KMS-11 (cell line): ENCODE results near the gene BMPER.

Experiments used
- H2AFZ ChIP-seq: fragments of 200-600 bp; sonication (generic); 2 replicates; pipeline ENCODE4 v1.6.1; 2016; ENCODE audit warnings: antibody characterized with exemption, mixed run types, low read depth
- H3K27ac ChIP-seq: fragments of 200-600 bp; sonication (generic); 2 replicates; pipeline ENCODE4 v1.6.1; 2016; ENCODE audit warnings: mild to moderate bottlenecking, mixed run types
- H3K27me3 ChIP-seq: fragments of 200-600 bp; sonication (generic); 2 replicates; pipeline ENCODE4 v1.6.1; 2017; ENCODE audit warnings: mild to moderate bottlenecking, low read depth, mixed run types, moderate library complexity; ENCODE audit not compliant: insufficient read depth
- H3K36me3 ChIP-seq: fragments of 200-600 bp; sonication (generic); 2 replicates; pipeline ENCODE4 v1.6.1; 2017; ENCODE audit warnings: mild to moderate bottlenecking, mixed run types; ENCODE audit not compliant: insufficient read depth
- H3K4me1 ChIP-seq: fragments of 200-600 bp; sonication (generic); 2 replicates; pipeline ENCODE4 v1.6.1; 2016; ENCODE audit warnings: mild to moderate bottlenecking, low read depth, mixed run types; ENCODE audit not compliant: poor library complexity, severe bottlenecking
- H3K4me2 ChIP-seq: fragments of 200-600 bp; sonication (generic); 2 replicates; pipeline ENCODE4 v1.7.0; 2016; ENCODE audit warnings: mild to moderate bottlenecking, mixed run types
- H3K4me3 ChIP-seq: fragments of 200-600 bp; sonication (generic); IDR thresholded peaks from 2 replicates; pipeline ENCODE4 v1.6.1; 2017; ENCODE audit warnings: low read depth, low read length, mixed read lengths; ENCODE audit not compliant: insufficient read depth
- H3K79me2 ChIP-seq: fragments of 200-600 bp; sonication (generic); 2 replicates; pipeline ENCODE4 v1.6.1; 2016; ENCODE audit warnings: low read depth, mixed run types; ENCODE audit not compliant: insufficient read depth
- H3K9ac ChIP-seq: fragments of 200-600 bp; sonication (generic); 2 replicates; pipeline ENCODE4 v1.6.1; 2016; ENCODE audit warnings: mild to moderate bottlenecking, mixed run types
- H4K20me1 ChIP-seq: fragments of 200-600 bp; sonication (generic); 2 replicates; pipeline ENCODE4 v1.6.1; 2016; ENCODE audit warnings: mild to moderate bottlenecking, mixed run types; ENCODE audit not compliant: insufficient read depth
- CTCF ChIP-seq: fragments of 200-600 bp; sonication (generic); conservative IDR thresholded peaks from 2 replicates; pipeline ENCODE4 v1.6.1; 2017; ENCODE audit warnings: low read depth, mild to moderate bottlenecking, antibody characterized with exemption, low read length, moderate library complexity, mixed read lengths

The BMPER gene

GRCh38 chr7:34192906-34193305 is 287.6 kb downstream of the BMPER start:
- no peaks in the 10 kb centered on the region for H3K79me2 ChIP-seq
- H3K36me3 ChIP-seq = no peaks in the 10 kb centered on the region
- TF ChIP-seq CTCF = no peak
- no peak overlapping the region for H3K9ac ChIP-seq
- no peaks in the 10 kb centered on the region for H3K4me1 ChIP-seq
- no peak overlapping the region for H3K4me3 ChIP-seq
- no peak overlapping the region for H2AFZ ChIP-seq
- H3K27me3 ChIP-seq = no peaks in the 10 kb centered on the region
- no peaks in the 10 kb centered on the region for H4K20me1 ChIP-seq
- H3K4me2 ChIP-seq = no peak overlapping the region
- H3K27ac ChIP-seq = no peak overlapping the region

GRCh38 chr7:34198231-34198641 is 292.9 kb downstream of the BMPER start:
- H3K79me2 ChIP-seq = no peaks in the 10 kb centered on the region
- H3K27me3 ChIP-seq = no peaks in the 10 kb centered on the region
- H4K20me1 ChIP-seq = no peaks in the 10 kb centered on the region
- H2AFZ ChIP-seq = no peak overlapping the region
- no peak overlapping the region for H3K4me2 ChIP-seq
- H3K36me3 ChIP-seq = no peaks in the 10 kb centered on the region
- H3K27ac ChIP-seq = no peak overlapping the region
- H3K4me3 ChIP-seq = no peak overlapping the region
- no peak for TF ChIP-seq CTCF
- H3K9ac ChIP-seq = no peak overlapping the region
- no peaks in the 10 kb centered on the region for H3K4me1 ChIP-seq
